Measurements from ENCODE around the gene UBE2D3. TPM values are rescaled to one million over a fixed set of nuclear protein-coding genes. Genes with fewer than 3 reads are reported as not detected.
A peak's percentile ranks its signal among the peaks of the same experiment; 100 is the strongest.

Gene UBE2D3
- total and polyA plus RNA-seq, 2 of the 4 experiments (the other 2 are of a cell fraction): 233 to 387 TPM

DNA sequence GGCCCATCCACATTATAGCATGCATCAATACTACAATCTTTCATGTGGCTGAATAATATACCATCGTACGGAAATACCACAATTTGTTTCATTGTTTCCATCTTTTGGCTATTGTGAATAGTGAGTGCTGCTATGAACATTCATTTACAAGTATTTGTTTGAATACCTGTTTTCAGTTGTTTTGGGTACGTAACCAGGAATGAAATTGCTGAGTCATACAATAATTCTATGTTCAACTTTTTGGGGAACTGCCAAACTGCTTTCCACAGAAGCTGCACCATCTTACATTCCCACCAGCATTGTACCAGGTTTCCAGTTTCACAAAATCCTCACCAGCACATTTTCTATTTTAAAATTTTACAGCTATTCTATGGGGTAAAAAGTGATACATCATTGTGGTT, 38.0 kb downstream of the UBE2D3 start:
- Histone ChIP-seq H2BK5ac (ENCODE audit: low read depth, low read length, poor library complexity, severe bottlenecking) (peak overlapping the region; percentile 65), H3K23ac (ENCODE audit: low read depth, low read length) (no peak overlapping the region), H3K79me1 (ENCODE audit: low read depth in 1 of 2, low read length in 2 of 2) (peaks cover 5 to 22% of the 10 kb centered on the region in 2 experiments; a peak in 3 of 4 replicates), H4K8ac (ENCODE audit: low read depth in 2 of 2, low read length in 2 of 2) (no peak overlapping the region), H2AK5ac (ENCODE audit: low read depth, low read length) (no peak overlapping the region), H3K4me3 (ENCODE audit: insufficient read depth, low read depth, low read length) (no peak overlapping the region), H4K20me1 (ENCODE audit: insufficient read depth, low read length) (no peaks in the 10 kb centered on the region; the same call in 1 of the 2 replicates), H3K4me2 (ENCODE audit: low read depth, low read length) (no peak overlapping the region), H2BK120ac (ENCODE audit: low read depth, low read length) (no peak overlapping the region), H2AK9ac (replicated peaks; ENCODE audit: low read depth, low read length, poor library complexity) (no peak overlapping the region), H3K9ac (ENCODE audit: low read depth, low read length) (no peak overlapping the region), H3K4me1 (ENCODE audit: control insufficient read depth, insufficient read depth, low read length) (no peaks in the 10 kb centered on the region), H3K14ac (replicated peaks; ENCODE audit: low read depth, low read length) (no peak overlapping the region), H3K18ac (ENCODE audit: low read depth, low read length) (no peak overlapping the region; the same call in 1 of the 2 replicates), H3K9me1 (ENCODE audit: insufficient read depth, low read length) (peaks cover 3% of the 10 kb centered on the region; the same call in 1 of the 2 replicates), H3K9me3 (ENCODE audit: control insufficient read depth, insufficient read depth, low read length) (no peaks in the 10 kb centered on the region; the same call in 1 of the 2 replicates), H4K5ac (ENCODE audit: low read depth, low read length) (no peak overlapping the region; the same call in 1 of the 2 replicates), H3K56ac (ENCODE audit: extremely low read depth, insufficient read depth, low read length) (no peak overlapping the region), H2AFZ (replicated peaks; ENCODE audit: low read length, poor library complexity) (no peak overlapping the region), H3K27ac (ENCODE audit: insufficient read depth, low read length) (no peak overlapping the region; the same call in 1 of the 2 replicates), H2BK20ac (ENCODE audit: low read depth, low read length) (no peak overlapping the region), H2BK15ac (ENCODE audit: low read depth, low read length) (no peak overlapping the region), H3K27me3 (ENCODE audit: control insufficient read depth, insufficient read depth, low read length) (no peaks in the 10 kb centered on the region), H3K4ac (ENCODE audit: low read depth, low read length) (no peak overlapping the region), H4K91ac (ENCODE audit: insufficient read depth, low read depth, low read length) (no peak overlapping the region), H3K36me3 (ENCODE audit: control insufficient read depth, insufficient read depth, low read length) (peaks cover 8% of the 10 kb centered on the region)
- CTCF ChIA-PET: no interaction called here
- in situ Hi-C loops (cut with MboI; ENCODE audit: low sequenced_read_pairs): no loop called here
- dilution Hi-C loops (cut with HindIII; ENCODE audit: low sequenced_read_pairs, unreplicated experiment): no loop called here
- POLR2A ChIA-PET (ENCODE audit: unreplicated experiment): no interaction called here
- intact Hi-C loops (cut with micrococcal nuclease): no loop called here
- DNase-seq: peak; percentile 83
- no peak for TF ChIP-seq CHD1 (IDR thresholded peaks at IDR 0.05; ENCODE audit: low read depth, low read length)
- no peak for TF ChIP-seq RCOR1 (IDR thresholded peaks at IDR 0.05; ENCODE audit: insufficient replicate concordance, low read length)
- peak; percentile 99 for TF ChIP-seq MAFK (IDR thresholded peaks at IDR 0.05; ENCODE audit: low read depth, low read length)
- TF ChIP-seq SMC3 (IDR thresholded peaks at IDR 0.05; ENCODE audit: low read depth, low read length): no peak
- TF ChIP-seq, protein P1, sequence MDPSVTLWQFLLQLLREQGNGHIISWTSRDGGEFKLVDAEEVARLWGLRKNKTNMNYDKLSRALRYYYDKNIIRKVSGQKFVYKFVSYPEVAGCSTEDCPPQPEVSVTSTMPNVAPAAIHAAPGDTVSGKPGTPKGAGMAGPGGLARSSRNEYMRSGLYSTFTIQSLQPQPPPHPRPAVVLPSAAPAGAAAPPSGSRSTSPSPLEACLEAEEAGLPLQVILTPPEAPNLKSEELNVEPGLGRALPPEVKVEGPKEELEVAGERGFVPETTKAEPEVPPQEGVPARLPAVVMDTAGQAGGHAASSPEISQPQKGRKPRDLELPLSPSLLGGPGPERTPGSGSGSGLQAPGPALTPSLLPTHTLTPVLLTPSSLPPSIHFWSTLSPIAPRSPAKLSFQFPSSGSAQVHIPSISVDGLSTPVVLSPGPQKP (IDR thresholded peaks at IDR 0.05; ENCODE audit: borderline replicate concordance, low read depth, low read length): no peak
- peak; percentile 99 for TF ChIP-seq NFE2L2 (IDR thresholded peaks at IDR 0.05; ENCODE audit: low read depth, low read length)
- ATAC-seq (ENCODE audit: low read depth): peak; percentile 52
- no CpG with 5 or more reads among the region's 3 CpGs for WGBS, 2 experiments (ENCODE audit: extremely low coverage in 2 of 2, insufficient read length in 1 of 2)
- BruUV-seq (replicated peaks): no TSS peak

Data from IMR-90 (cell line).